ENCODE measurements around the gene SLC30A3.
A peak's percentile ranks its signal among the peaks of the same experiment; 100 is the strongest.
"Not testable (repeated sequence)": the region's sequence is repeated elsewhere in the genome, so short reads cannot be mapped to it uniquely, and the experiment has no call there.

SLC30A3 gene

GRCh38 chr2:27284996-27285395 lies 22.1 kb upstream of the SLC30A3 start:
- no peak for DNase-seq (ENCODE audit: low spot score)

GRCh38 chr2:27282892-27283291 lies 20.0 kb upstream of the SLC30A3 start:
- no peak for DNase-seq (ENCODE audit: low spot score)

GRCh38 chr2:27281855-27282559 lies 19.2 kb upstream of the SLC30A3 start, which contains the start of gene TRIM54:
Gene TRIM54 (plus strand): TSS chr2:27282429. CDS start chr2:27282732, 303 bp downstream.
- DNase-seq (ENCODE audit: low spot score) = no peak

- no peak for DNase-seq (ENCODE audit: low spot score)
Observed at GRCh38 chr2:27281442-27281841, 18.6 kb upstream of the SLC30A3 start.

- DNase-seq (ENCODE audit: low spot score) = no peak
Observed at GRCh38 chr2:27280826-27281225, 18.0 kb upstream of the SLC30A3 start.

GRCh38 chr2:27278010-27278409 lies 15.2 kb upstream of the SLC30A3 start:
- no peak for DNase-seq (ENCODE audit: low spot score)

- no peak for DNase-seq (ENCODE audit: low spot score)
Observed at GRCh38 chr2:27275211-27276150, 12.6 kb upstream of the SLC30A3 start, which contains the start of gene DNAJC5G. Gene DNAJC5G (plus strand): TSS chr2:27275433. CDS start chr2:27276729, 1,296 bp downstream.

- DNase-seq (ENCODE audit: low spot score) = not testable (repeated sequence)
Observed at GRCh38 chr2:27272537-27273522, 10.0 kb upstream of the SLC30A3 start.

GRCh38 chr2:27271631-27272340 lies 8.9 kb upstream of the SLC30A3 start:
- DNase-seq (ENCODE audit: low spot score) = no peak

GRCh38 chr2:27270670-27271069 lies 7.8 kb upstream of the SLC30A3 start:
- no peak for DNase-seq (ENCODE audit: low spot score)

GRCh38 chr2:27270131-27270530 lies 7.3 kb upstream of the SLC30A3 start:
- no peak for DNase-seq (ENCODE audit: low spot score)

GRCh38 chr2:27268296-27268695 lies 5.4 kb upstream of the SLC30A3 start:
- not testable (repeated sequence) for DNase-seq (ENCODE audit: low spot score)

GRCh38 chr2:27265536-27265870 lies 2.7 kb upstream of the SLC30A3 start:
- no peak for DNase-seq (ENCODE audit: low spot score)

- peak; percentile 84 for DNase-seq (ENCODE audit: low spot score)
Observed at GRCh38 chr2:27264753-27265535, 2.1 kb upstream of the SLC30A3 start.

GRCh38 chr2:27264253-27264752 lies 1.5 kb upstream of the SLC30A3 start:
- DNase-seq (ENCODE audit: low spot score) = peak; percentile 44

- peak; percentile 28 for DNase-seq (ENCODE audit: low spot score)
Observed at GRCh38 chr2:27263287-27264252, 723 bp upstream of the SLC30A3 start.

GRCh38 chr2:27261926-27262298 lies 935 bp downstream of the SLC30A3 start:
- DNase-seq (ENCODE audit: low spot score) = no peak

GRCh38 chr2:27261241-27261925 lies 1.5 kb downstream of the SLC30A3 start:
- no peak for DNase-seq (ENCODE audit: low spot score)

Measured in germinal center (tissue), 1 donor.